Progenitor cell of endocrine pancreas (in vitro differentiated cells): Measurements from ENCODE around the gene AGTRAP. TPM values are rescaled to one million over a fixed set of nuclear protein-coding genes. Genes with fewer than 3 reads are reported as not detected.

Source experiments
- DNase-seq: peaks from one replicate; pipeline ENCODE4 v3.0.0; 2021; ENCODE audit warnings: low spot score; ENCODE audit not compliant: unreplicated experiment
- H3K27ac Mint-ChIP-seq: 2 replicates; pipeline ENCODE4 v1.8.0; 2021; ENCODE audit warnings: mild to moderate bottlenecking, moderate library complexity, mixed read lengths
- H3K27me3 Mint-ChIP-seq: 2 replicates; pipeline ENCODE4 v1.8.0; 2021; ENCODE audit warnings: mixed read lengths
- H3K36me3 Mint-ChIP-seq: 2 replicates; pipeline ENCODE4 v1.8.0; 2022; ENCODE audit warnings: mixed read lengths; ENCODE audit not compliant: insufficient read depth
- H3K4me1 Mint-ChIP-seq: 2 replicates; pipeline ENCODE4 v1.8.0; 2021; ENCODE audit warnings: low read depth, mixed read lengths
- H3K4me3 Mint-ChIP-seq: 2 replicates; pipeline ENCODE4 v1.8.0; 2021; ENCODE audit warnings: low read depth, mild to moderate bottlenecking, moderate library complexity, mixed read lengths
- H3K9me3 Mint-ChIP-seq: 2 replicates; pipeline ENCODE4 v1.8.0; 2021; ENCODE audit warnings: low read depth, mixed read lengths
- total RNA-seq: library from RNA; stranded (reverse); gene quantifications from 2 replicates; pipeline ENCODE4 v1.2.1, GENCODE V29; 2021
- TF ChIP-seq, protein P1 (sequence below): fragments of 200-600 bp; sonication (generic); IDR thresholded peaks from one replicate; pipeline ENCODE4 v1.5.0; 2021; ENCODE audit warnings: antibody characterized with exemption, mild to moderate bottlenecking; ENCODE audit not compliant: unreplicated experiment

The AGTRAP gene
- total RNA-seq, 1 donor from 2014 or later: 34.2 TPM

DNA sequence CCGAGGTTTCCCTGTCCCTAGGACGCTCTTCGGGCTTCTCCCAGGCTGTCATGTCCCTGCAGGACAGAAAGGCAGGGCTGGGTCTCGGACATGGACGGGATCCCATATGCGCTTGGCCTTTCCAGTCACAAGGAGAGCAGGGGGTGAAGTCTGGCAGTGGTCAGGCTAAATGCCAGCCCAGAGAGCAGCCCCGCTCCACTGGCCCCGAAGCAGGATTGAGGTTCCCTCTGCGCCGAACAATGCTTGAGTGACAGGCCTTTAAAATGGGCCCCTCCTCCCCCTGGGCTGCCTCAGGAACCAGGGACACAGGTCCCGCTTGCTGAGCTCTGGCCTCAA is 31.8 kb upstream of the AGTRAP start:
- no peaks in the 10 kb centered on the region for H3K4me1 Mint-ChIP-seq
- DNase-seq: no peak
- TF ChIP-seq, protein P1, sequence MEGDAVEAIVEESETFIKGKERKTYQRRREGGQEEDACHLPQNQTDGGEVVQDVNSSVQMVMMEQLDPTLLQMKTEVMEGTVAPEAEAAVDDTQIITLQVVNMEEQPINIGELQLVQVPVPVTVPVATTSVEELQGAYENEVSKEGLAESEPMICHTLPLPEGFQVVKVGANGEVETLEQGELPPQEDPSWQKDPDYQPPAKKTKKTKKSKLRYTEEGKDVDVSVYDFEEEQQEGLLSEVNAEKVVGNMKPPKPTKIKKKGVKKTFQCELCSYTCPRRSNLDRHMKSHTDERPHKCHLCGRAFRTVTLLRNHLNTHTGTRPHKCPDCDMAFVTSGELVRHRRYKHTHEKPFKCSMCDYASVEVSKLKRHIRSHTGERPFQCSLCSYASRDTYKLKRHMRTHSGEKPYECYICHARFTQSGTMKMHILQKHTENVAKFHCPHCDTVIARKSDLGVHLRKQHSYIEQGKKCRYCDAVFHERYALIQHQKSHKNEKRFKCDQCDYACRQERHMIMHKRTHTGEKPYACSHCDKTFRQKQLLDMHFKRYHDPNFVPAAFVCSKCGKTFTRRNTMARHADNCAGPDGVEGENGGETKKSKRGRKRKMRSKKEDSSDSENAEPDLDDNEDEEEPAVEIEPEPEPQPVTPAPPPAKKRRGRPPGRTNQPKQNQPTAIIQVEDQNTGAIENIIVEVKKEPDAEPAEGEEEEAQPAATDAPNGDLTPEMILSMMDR: no peak

DNA sequence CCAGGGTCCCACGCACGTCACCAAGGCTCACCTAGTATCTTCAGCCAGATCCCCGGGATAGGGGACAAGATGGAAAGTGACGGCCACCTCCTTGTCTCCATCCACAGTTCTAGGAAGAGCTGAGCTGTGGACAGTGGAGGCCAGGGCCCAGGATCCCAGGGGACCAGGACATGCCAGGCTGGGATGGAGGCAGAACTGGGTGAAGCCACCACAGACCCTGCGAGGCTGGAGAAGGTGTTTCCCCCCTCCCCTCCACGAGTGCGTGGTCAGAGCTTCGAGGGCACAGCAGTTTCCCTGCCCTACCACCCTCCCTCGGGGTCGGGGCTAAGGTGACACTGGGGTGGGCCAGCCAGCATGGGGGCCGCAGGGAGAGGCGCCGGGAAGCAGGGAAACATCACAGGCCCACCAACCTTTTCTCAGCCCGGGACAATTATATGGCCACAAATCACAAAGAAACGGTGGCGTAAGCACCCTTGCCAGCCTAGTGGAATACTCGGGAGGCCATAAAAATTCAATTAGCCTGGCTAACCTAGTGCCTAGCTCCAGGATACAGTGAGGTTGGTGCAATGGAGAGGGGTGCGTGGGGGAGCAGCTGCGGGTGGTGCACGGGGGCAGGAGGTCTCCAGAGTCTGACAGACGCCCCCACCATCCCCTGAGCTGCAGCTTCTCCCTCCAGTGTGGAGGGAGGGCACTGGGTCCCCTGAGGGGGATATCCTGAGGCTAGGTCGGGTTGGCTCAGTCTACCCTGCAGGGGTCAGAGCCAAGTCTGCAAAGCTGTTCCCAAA is 31.1 kb upstream of the AGTRAP start:
- no peak for DNase-seq
- no peaks in the 10 kb centered on the region for H3K9me3 Mint-ChIP-seq
- no peaks in the 10 kb centered on the region for H3K4me1 Mint-ChIP-seq
- H3K27ac Mint-ChIP-seq: no peak overlapping the region
- peaks cover 24% of the 10 kb centered on the region for H3K27me3 Mint-ChIP-seq
- H3K4me3 Mint-ChIP-seq: no peak overlapping the region
- H3K36me3 Mint-ChIP-seq: no peaks in the 10 kb centered on the region
- TF ChIP-seq, protein P1: no peak

More for the DNA sequence above, 31.8 kb upstream of the AGTRAP start:
- Mint-ChIP-seq H3K36me3 (no peaks in the 10 kb centered on the region), H3K27ac (no peak overlapping the region), H3K27me3 (peaks cover 25% of the 10 kb centered on the region), H3K9me3 (no peaks in the 10 kb centered on the region), H3K4me3 (no peak overlapping the region)

DNA sequence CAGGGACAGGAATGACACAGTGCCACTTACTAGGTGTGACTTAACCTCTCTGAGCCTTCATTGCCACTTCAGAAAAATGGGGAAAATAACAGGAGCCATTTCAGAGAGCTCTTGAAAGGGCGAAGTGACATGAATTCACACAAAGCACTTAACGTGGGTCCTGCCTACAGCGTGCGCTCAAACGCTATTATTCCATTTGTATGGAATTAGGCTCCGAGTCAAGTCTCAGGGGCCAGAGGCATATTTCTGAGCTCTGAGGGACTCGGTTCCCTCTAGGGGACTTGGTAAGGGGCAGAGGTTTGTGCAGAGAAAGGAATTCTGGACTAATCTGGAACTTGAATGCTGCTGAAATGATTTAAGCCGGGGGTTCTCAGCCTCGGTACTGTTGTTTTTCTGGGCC is 30.3 kb upstream of the AGTRAP start:
- DNase-seq: no peak
- peaks cover 24% of the 10 kb centered on the region for H3K27me3 Mint-ChIP-seq
- H3K4me3 Mint-ChIP-seq: no peak overlapping the region
- no peaks in the 10 kb centered on the region for H3K36me3 Mint-ChIP-seq
- no peaks in the 10 kb centered on the region for H3K9me3 Mint-ChIP-seq
- H3K4me1 Mint-ChIP-seq: no peaks in the 10 kb centered on the region
- no peak overlapping the region for H3K27ac Mint-ChIP-seq
- TF ChIP-seq, protein P1: no peak

DNA sequence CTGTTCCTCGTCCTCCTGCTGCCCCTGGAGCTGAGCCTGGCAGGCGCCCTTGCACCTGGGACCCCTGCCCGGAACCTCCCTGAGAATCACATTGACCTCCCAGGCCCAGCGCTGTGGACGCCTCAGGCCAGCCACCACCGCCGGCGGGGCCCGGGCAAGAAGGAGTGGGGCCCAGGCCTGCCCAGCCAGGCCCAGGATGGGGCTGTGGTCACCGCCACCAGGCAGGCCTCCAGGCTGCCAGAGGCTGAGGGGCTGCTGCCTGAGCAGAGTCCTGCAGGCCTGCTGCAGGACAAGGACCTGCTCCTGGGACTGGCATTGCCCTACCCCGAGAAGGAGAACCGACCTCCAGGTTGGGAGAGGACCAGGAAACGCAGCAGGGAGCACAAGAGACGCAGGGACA is 29.6 kb upstream of the AGTRAP start:
- H3K27me3 Mint-ChIP-seq: peaks cover 24% of the 10 kb centered on the region
- H3K4me3 Mint-ChIP-seq: no peak overlapping the region
- H3K9me3 Mint-ChIP-seq: no peaks in the 10 kb centered on the region
- DNase-seq: no peak
- no peaks in the 10 kb centered on the region for H3K36me3 Mint-ChIP-seq
- no peak overlapping the region for H3K27ac Mint-ChIP-seq
- H3K4me1 Mint-ChIP-seq: no peaks in the 10 kb centered on the region
- TF ChIP-seq, protein P1: no peak

DNA sequence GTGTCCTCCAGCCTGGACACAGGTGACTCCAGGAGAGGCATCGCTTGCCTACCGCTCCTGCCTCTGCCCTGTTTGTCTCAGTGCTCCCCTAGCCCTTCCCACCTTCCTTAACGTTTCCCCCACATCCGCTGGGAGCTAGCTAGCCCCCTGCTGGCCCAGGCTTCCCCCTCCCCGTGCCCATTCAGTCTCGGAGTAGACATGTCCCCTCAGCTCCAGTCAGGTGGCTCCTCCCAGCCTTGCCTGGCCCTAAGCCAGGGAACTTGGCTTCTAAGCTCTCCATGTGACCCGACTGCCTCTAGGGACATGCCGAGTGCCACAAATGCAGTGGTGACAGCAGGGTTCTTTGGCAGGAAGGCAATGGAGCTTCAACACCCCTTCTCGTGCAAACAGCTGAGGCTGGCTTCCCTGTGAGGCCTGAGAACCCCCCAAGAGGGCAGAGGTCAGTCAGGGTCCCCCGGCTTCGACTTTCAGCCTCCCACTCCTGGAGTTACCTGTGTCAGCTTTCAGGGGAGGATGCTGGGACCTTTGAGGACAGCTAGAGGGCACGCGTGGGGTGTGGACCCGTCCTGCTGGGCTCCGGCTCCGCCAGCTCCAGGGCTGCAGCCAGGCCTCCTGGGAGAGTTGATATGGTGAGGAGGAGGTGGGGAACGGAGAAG is 28.2 kb upstream of the AGTRAP start:
- Mint-ChIP-seq H3K27ac (no peak overlapping the region), H3K9me3 (no peaks in the 10 kb centered on the region), H3K27me3 (peaks cover 24% of the 10 kb centered on the region), H3K4me1 (no peaks in the 10 kb centered on the region), H3K4me3 (no peak overlapping the region), H3K36me3 (no peaks in the 10 kb centered on the region)
- DNase-seq: no peak
- TF ChIP-seq, protein P1: no peak
